Measurements from ENCODE around the gene TLCD1. TPM values are rescaled to one million over a fixed set of nuclear protein-coding genes. Genes with fewer than 3 reads are reported as not detected.

The TLCD1 gene
- total RNA-seq, 1 donor from 2014 or later: 41.0 TPM

- TF ChIP-seq CTCF (IDR thresholded peaks at IDR 0.05): no peak
- POLR2A ChIA-PET: interaction anchor here (0.5 to 4.6 kb wide), 21 partner anchors 12 to 628 kb away, joined by 3 to 51 read pairs (median 6); partner anchors contain the start of genes ERAL1, FLOT2, RPL23A and TLCD1
- Mint-ChIP-seq H3K27me3 (no peaks in the 10 kb centered on the region), H3K27ac (peak overlapping the region; percentile 46), H3K4me1 (peaks cover 10% of the 10 kb centered on the region), H3K9me3 (no peaks in the 10 kb centered on the region), H3K4me3 (no peak overlapping the region), H3K36me3 (ENCODE audit: low read depth) (peaks cover 67% of the 10 kb centered on the region)
- ATAC-seq (ENCODE audit: low read depth): peak; percentile 35
- intact Hi-C loops (cut with micrococcal nuclease): loop anchor here (1.0 to 5.0 kb wide), 7 partner anchors 36 to 354 kb away; partner anchors contain the start of genes DHRS13 and FAM222B
- DNase-seq: no peak
- CTCF ChIA-PET: interaction anchor here (0.6 to 6.4 kb wide), 46 partner anchors 8 to 1341 kb away, joined by 3 to 112 read pairs (median 5); partner anchors contain the start of genes BLTP2, DHRS13, FAM222B and FLOT2
These were observed 37.2 kb upstream of the TLCD1 start for GRCh38 chr17:28763137-28763799.

- Mint-ChIP-seq H3K4me3 (no peak overlapping the region), H3K36me3 (ENCODE audit: low read depth) (peaks cover 79% of the 10 kb centered on the region), H3K9me3 (no peaks in the 10 kb centered on the region), H3K4me1 (peaks cover 10% of the 10 kb centered on the region), H3K27me3 (no peaks in the 10 kb centered on the region), H3K27ac (peak overlapping the region; percentile 15)
- intact Hi-C loops (cut with micrococcal nuclease): loop anchor here (5.0 kb wide), 1 partner anchor 356 kb away; no protein-coding TSS in a partner anchor
- ATAC-seq (ENCODE audit: low read depth) (no peak), DNase-seq (no peak)
- POLR2A ChIA-PET: interaction anchor here (0.6 to 4.6 kb wide), 4 partner anchors 9 to 136 kb away, joined by 7 to 30 read pairs (median 20); partner anchors contain the start of genes NEK8 and TLCD1
- CTCF ChIA-PET: interaction anchor here (0.7 to 6.4 kb wide), 8 partner anchors 14 to 193 kb away, joined by 3 to 112 read pairs (median 16); partner anchors contain the start of genes DHRS13, NEK8 and TLCD1
- no peak for TF ChIP-seq CTCF (IDR thresholded peaks at IDR 0.05)
These were observed 34.8 kb upstream of the TLCD1 start for GRCh38 chr17:28760601-28761562.

- Mint-ChIP-seq H3K9me3 (no peaks in the 10 kb centered on the region), H3K4me3 (no peak overlapping the region), H3K27me3 (no peaks in the 10 kb centered on the region), H3K27ac (peak overlapping the region; percentile 18), H3K4me1 (peaks cover 10% of the 10 kb centered on the region), H3K36me3 (ENCODE audit: low read depth) (peaks cover 80% of the 10 kb centered on the region)
- no peak for TF ChIP-seq CTCF (IDR thresholded peaks at IDR 0.05)
- CTCF ChIA-PET: no interaction called here
- DNase-seq (no peak), ATAC-seq (ENCODE audit: low read depth) (no peak)
- POLR2A ChIA-PET: interaction anchor here (0.5 to 23.0 kb wide), 3 partner anchors 32 to 63 kb away, joined by 5 to 2384 read pairs (median 28); partner anchors contain the start of genes NEK8, RPL23A and TLCD1
- intact Hi-C loops (cut with micrococcal nuclease): no loop called here
These were observed 33.3 kb upstream of the TLCD1 start for GRCh38 chr17:28759256-28759865.

- DNase-seq (no peak), ATAC-seq (ENCODE audit: low read depth) (no peak)
- Mint-ChIP-seq H3K27me3 (no peaks in the 10 kb centered on the region), H3K27ac (no peak overlapping the region), H3K4me3 (no peak overlapping the region), H3K9me3 (no peaks in the 10 kb centered on the region), H3K36me3 (ENCODE audit: low read depth) (peaks cover 76% of the 10 kb centered on the region), H3K4me1 (peaks cover 6% of the 10 kb centered on the region)
- POLR2A ChIA-PET: interaction anchor here (0.6 to 23.0 kb wide), 2 partner anchors 16 to 31 kb away, joined by 5 to 2384 read pairs; partner anchors contain the start of genes NEK8, RPL23A and TLCD1
- TF ChIP-seq CTCF (IDR thresholded peaks at IDR 0.05): no peak
- CTCF ChIA-PET: interaction anchor here (3.2 kb wide), 1 partner anchor 32 kb away, joined by 23 read pairs; the partner anchor contains the start of gene TLCD1
- intact Hi-C loops (cut with micrococcal nuclease): no loop called here
These were observed 32.5 kb upstream of the TLCD1 start for GRCh38 chr17:28758411-28759121.

Data from activated B cell treated with CpG ODN at 0.5 μM for 24 hours (primary cell).